ENCODE measurements around the gene LTB4R. TPM values are rescaled to one million over a fixed set of nuclear protein-coding genes. Genes with fewer than 3 reads are reported as not detected.
A peak's percentile ranks its signal among the peaks of the same experiment; 100 is the strongest.

Gene LTB4R
- total and polyA plus RNA-seq, 10 donors = 13.9 to 50.4 (median 32.1) TPM

GRCh38 chr14:24283796-24284460 lies 27.4 kb upstream of the LTB4R start:
- WGBS, 5 donors = 93 to 98% (median 96%) methylated on average over 4 to 5 of the region's 5 CpGs
- no peak overlapping the region for H3K4me3 ChIP-seq
- no peaks in the 10 kb centered on the region for H3K9me3 ChIP-seq
- H3K36me3 ChIP-seq = peaks cover 0 to under 1% (median 0%) of the 10 kb centered on the region in 6 donors
- H3K4me1 ChIP-seq = peaks cover 7 to 46% (median 30%) of the 10 kb centered on the region in 6 donors
- no peaks in the 10 kb centered on the region for H3K27me3 ChIP-seq (replicated peaks in 1 of 7)
- no peak overlapping the region for H3K27ac ChIP-seq
- intact Hi-C loops (cut with DNase I; ENCODE audit: low total_unique reads) = no loop called here
- DNase-seq = peak; percentile 59
- TF ChIP-seq POLR2A (IDR thresholded peaks at IDR 0.05) (no peak), CTCF (IDR thresholded peaks at IDR 0.05 in 8 of 11, conservative IDR thresholded peaks at IDR 0.05 in 3 of 11) (no peak)

- no peak for DNase-seq
- intact Hi-C loops (cut with DNase I; ENCODE audit: low total_unique reads) = no loop called here
- no peak overlapping the region for H3K4me3 ChIP-seq
- H3K4me1 ChIP-seq = peaks cover under 1 to 44% (median 24%) of the 10 kb centered on the region in 6 donors
- WGBS, 5 donors = 80 to 89% (median 83%) methylated on average over 8 to 11 of the region's 11 CpGs
- H3K9me3 ChIP-seq = no peaks in the 10 kb centered on the region
- no peak for TF ChIP-seq CTCF (IDR thresholded peaks at IDR 0.05 in 8 of 11, conservative IDR thresholded peaks at IDR 0.05 in 3 of 11)
- no peak for TF ChIP-seq POLR2AphosphoS5 (IDR thresholded peaks at IDR 0.05)
- TF ChIP-seq POLR2A (IDR thresholded peaks at IDR 0.05) = no peak
- H3K27ac ChIP-seq = no peak overlapping the region
- H3K36me3 ChIP-seq = peaks cover 0 to 7% (median 5%) of the 10 kb centered on the region in 6 donors
- no peaks in the 10 kb centered on the region for H3K27me3 ChIP-seq (replicated peaks in 1 of 7)
Measured at GRCh38 chr14:24284501-24285035, 26.7 kb upstream of the LTB4R start.

GRCh38 chr14:24285351-24285750 lies 26.0 kb upstream of the LTB4R start:
- Histone ChIP-seq H3K4me1 (peaks cover 3 to 44% (median 16%) of the 10 kb centered on the region in 6 donors), H3K4me3 (no peak overlapping the region), H3K9me3 (no peaks in the 10 kb centered on the region), H3K27me3 (replicated peaks in 1 of 7) (no peaks in the 10 kb centered on the region), H3K27ac (no peak overlapping the region), H3K36me3 (peaks cover 0 to 15% (median 12%) of the 10 kb centered on the region in 6 donors)
- no peak for TF ChIP-seq POLR2AphosphoS5 (IDR thresholded peaks at IDR 0.05)
- TF ChIP-seq CTCF (IDR thresholded peaks at IDR 0.05 in 8 of 11, conservative IDR thresholded peaks at IDR 0.05 in 3 of 11) = no peak
- TF ChIP-seq POLR2A (IDR thresholded peaks at IDR 0.05) = no peak
- WGBS, 5 donors = 89 to 94% (median 91%) methylated on average over 4 of the region's 4 CpGs
- no peak for DNase-seq
- intact Hi-C loops (cut with DNase I; ENCODE audit: low total_unique reads) = no loop called here

GRCh38 chr14:24286996-24287395 lies 24.3 kb upstream of the LTB4R start:
- 88 to 97% (median 95%) methylated on average over 5 of the region's 5 CpGs for WGBS, 5 donors
- H3K4me3 ChIP-seq = no peak overlapping the region
- peaks cover 0 to 28% (median 6%) of the 10 kb centered on the region in 6 donors for H3K4me1 ChIP-seq
- no peak overlapping the region for H3K27ac ChIP-seq
- intact Hi-C loops (cut with DNase I; ENCODE audit: low total_unique reads) = no loop called here
- TF ChIP-seq CTCF (IDR thresholded peaks at IDR 0.05 in 8 of 11, conservative IDR thresholded peaks at IDR 0.05 in 3 of 11) (no peak), POLR2A (IDR thresholded peaks at IDR 0.05) (no peak)
- H3K27me3 ChIP-seq (replicated peaks in 1 of 7) = no peaks in the 10 kb centered on the region
- peaks cover 0 to 32% (median 29%) of the 10 kb centered on the region in 6 donors for H3K36me3 ChIP-seq
- H3K9me3 ChIP-seq = no peaks in the 10 kb centered on the region
- no peak for DNase-seq

Data from spleen (tissue), 11 donors.